Measurements from ENCODE around the gene SETX.

SETX gene

GRCh38 chr9:132240841-132241482, 113.8 kb downstream of the SETX start:
- DNase-seq (ENCODE audit: low spot score): peak; percentile 98

GRCh38 chr9:132239999-132240840, 114.6 kb downstream of the SETX start:
- no peak for DNase-seq (ENCODE audit: low spot score)

DNA sequence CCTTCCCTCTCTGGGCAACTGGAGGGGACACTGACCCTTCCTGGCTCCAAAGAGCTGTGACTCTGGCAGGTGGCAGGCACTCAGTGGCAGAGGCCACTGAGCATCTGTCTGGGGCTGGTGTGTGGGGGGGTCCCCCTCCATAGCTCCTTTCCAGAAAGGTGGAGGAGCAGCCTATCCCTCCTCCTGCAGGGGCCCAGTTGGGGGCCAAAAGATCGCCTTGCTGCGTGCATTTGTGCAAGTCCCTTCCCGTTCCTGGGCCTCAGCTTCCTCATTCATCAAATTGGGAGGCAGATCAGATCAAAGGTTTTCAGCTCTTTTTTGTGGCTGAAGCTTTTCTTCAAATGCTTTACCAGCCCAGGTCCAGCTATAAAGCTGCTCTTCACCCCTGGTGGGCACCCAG, 115.3 kb downstream of the SETX start:
- no peak for DNase-seq (ENCODE audit: low spot score)

DNA sequence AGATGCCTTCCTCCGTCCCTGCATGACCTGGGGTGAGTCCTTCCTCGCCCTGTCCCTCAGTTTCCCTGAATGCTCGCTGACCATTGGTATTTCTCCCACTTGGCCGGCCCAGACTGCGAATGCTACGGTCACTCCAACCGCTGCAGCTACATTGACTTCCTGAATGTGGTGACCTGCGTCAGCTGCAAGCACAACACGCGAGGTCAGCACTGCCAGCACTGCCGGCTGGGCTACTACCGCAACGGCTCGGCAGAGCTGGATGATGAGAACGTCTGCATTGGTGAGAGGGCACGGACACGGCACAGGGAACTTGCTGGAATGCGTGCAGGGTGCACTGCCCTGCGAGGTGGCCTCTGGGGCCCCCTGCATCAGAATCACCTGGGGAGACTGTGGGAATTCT, 115.8 kb downstream of the SETX start:
- DNase-seq (ENCODE audit: low spot score): no peak

DNA sequence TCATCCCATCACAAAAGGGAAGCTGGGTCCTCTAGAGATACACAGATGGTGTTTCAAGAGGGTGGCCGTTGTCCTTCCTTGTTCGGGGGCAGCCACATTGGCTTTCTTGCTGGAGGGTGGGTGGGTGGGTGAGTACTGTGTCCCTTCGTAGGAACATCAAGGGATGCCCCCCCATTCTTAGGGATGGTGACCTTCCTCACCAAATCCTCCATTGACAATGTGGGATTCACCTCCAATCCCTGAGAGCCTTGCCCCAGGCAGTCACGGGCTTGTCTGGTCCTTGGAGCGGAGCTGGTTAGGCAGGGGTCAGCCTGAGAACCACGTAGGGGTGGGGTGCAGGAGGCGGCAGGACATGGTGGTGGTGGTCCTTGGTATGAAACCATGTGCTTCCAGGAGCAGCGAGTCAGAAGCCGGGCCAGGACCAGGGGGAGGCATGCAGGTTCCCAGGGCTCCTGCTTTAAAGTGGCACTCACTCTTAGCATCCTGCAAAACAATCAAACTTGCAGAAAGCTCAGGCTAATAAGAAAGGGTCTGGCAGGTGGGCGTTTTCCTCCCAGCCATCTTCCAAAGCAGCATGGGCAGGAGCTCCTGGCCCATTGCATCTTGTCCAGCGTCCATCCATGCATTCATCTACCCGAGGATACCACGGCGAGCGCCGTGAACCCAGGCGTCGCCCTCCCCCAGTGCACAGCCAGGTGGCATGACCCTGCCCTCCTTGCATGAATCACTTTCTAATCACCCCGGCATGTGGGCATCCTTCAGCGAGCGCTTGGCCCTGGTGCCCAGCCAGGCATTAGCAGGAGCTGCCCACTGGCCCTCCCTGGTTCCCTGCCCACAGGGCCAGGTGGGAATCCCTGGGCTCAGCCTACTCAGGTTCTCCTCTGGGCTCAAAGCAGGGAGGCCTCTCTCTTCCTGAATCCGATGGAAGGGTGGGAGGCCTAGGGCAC, 116.5 kb downstream of the SETX start:
- DNase-seq (ENCODE audit: low spot score): no peak

- no peak for DNase-seq (ENCODE audit: low spot score)
Observed at GRCh38 chr9:132237481-132237880, 117.3 kb downstream of the SETX start.

DNA sequence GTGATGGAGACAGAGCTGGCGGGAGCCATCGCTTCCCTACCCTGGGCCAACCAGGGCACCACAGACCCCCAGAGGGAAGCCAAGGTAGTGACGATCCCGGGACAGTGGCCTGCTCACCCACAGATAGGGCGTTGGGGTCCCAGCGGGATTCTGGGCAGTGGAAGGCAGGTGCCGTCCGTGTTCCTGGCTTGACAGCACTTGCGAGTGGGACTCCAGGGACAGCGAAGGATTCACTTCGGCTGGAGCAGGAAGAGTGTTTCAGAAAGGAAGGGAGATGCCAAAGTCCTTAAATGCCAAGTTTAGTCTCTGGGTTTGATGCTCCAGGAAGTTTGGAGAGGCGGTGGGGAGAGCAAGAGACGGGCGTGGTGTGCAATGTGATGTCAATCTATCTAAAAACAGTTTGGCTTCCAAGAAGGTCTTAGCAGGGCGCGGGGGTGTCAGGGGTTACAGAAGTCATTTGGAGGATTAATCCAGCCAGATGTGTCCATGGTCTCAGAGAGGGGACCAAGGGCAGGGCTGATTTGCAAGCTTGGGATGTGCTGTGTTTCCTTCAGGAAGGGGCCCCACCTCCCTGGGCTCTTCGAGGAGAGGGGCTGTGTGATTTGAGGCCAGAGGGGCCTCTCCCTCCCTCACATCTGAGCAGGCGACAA, 118.0 kb downstream of the SETX start:
- no peak for DNase-seq (ENCODE audit: low spot score)

- DNase-seq (ENCODE audit: low spot score): peak; percentile 87
Observed at GRCh38 chr9:132235894-132236661, 118.7 kb downstream of the SETX start.

- DNase-seq (ENCODE audit: low spot score): no peak
Observed at GRCh38 chr9:132235125-132235524, 119.7 kb downstream of the SETX start.

DNA sequence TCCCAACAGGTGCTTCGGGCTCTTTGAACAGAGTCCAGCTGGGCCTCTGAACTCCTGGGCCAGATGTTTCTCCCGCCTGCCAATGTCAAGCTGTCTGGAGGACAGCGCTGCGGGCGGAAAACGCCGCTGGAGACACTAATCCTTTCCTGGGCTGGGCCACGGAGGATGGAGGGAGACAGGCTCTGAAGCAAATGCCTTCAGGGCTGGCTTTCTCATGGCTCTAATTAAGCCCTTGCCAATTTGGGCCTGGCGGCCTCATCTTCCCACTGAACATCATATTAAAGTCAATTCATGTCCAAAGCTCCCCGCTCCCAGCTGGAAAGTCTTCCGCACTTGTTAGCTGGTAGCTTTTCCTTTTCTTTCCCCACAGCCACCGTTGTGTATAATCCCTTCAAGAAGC, 120.3 kb downstream of the SETX start:
- no peak for DNase-seq (ENCODE audit: low spot score)

GRCh38 chr9:132233138-132233537, 121.6 kb downstream of the SETX start:
- DNase-seq (ENCODE audit: low spot score): no peak

DNA sequence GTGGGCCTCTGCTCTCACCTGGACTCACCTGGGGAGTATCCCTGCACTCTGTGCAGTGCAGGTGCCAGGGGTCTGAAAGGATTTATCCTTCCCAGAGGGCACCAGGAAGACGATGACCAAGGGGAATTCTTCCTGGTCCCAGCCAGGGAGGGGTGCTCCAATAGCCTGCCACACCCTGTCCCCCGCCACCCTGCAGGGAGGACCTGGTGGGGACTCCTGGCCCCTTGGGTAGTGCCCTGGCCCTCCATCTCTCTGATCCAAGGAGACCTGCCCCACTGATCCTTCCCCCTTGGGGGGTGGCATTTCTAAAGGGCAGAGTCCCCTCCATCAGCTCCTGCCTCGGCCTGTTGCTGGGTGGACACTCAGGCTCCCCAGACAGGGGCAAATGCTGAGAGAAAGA, 122.3 kb downstream of the SETX start:
- no peak for DNase-seq (ENCODE audit: low spot score)

DNA sequence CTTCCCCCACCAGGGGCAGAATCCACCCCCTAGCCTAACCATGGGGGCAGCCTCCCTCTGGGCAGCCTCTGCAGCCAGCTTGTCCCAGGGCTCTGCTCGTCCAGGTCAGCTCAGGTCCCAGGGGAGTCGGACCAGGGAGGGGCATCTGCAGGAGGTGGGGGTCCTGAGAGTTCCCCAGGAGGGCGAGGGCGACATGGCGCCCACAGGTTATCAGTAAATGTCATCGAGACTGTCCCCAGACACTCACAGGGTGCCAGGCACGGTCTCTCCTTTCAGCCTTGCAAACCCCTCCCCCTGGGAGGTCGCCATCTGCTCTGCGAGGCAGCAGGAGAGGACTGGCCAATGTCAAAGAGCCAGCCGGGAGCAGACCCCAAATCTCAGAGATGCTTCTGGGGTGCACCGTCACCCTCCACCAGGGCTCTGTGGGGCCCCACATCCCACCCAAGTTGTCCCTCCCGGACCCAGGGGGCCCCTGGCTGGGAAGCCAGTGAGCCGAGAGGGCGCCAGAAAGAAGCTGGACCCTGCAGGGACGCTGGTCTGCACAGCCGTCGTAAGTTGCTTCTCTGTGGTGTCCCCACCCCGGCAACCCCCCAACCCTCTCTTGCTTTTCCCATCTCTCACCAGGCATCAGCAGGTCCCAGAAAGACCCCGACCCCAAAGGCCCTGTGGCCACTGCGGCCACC, 123.6 kb downstream of the SETX start:
- no peak for DNase-seq (ENCODE audit: low spot score)

GRCh38 chr9:132230605-132231004, 124.2 kb downstream of the SETX start:
- DNase-seq (ENCODE audit: low spot score): no peak

- no peak for DNase-seq (ENCODE audit: low spot score)
Observed at GRCh38 chr9:132228062-132228461, 126.7 kb downstream of the SETX start.

DNA sequence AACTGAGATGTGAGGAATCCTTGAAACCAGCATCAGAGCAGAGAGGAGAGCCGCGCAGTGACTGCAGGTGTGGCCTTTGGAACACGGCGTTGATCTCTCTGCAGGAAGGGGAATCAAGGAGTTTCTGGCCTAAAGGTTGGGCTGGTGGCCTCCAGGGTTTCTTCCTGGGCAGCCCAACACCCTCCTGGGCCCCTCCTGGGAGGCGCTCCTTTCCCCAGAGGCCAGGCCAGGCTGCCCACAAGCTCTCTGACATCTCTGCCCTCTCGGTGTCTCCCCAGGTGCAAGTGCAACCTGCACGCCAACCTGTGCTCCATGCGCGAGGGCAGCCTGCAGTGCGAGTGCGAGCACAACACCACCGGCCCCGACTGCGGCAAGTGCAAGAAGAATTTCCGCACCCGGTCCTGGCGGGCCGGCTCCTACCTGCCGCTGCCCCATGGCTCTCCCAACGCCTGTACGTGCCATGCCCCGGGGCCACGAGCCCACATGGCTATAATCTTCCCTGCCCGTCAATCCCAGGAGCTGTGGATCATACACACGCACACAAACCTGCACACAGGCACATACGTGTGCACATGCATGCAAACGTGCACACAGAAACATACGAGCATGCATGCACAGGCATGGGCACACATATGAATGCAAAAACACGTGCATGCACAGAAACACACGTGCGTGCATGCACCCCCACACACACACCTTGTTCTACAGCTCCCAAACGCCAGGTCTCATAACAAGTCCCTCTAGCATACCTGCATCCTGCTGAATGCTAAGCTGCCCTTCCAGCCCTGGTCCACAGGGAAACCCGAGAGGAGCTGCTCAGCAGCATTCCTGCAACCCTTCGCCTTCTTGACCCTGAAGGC, 128.0 kb downstream of the SETX start:
- DNase-seq (ENCODE audit: low spot score): no peak

- no peak for DNase-seq (ENCODE audit: low spot score)
Observed at GRCh38 chr9:132224645-132225044, 130.1 kb downstream of the SETX start.

GRCh38 chr9:132221941-132222340, 132.8 kb downstream of the SETX start:
- DNase-seq (ENCODE audit: low spot score): no peak

- no peak for DNase-seq (ENCODE audit: low spot score)
Observed at GRCh38 chr9:132218208-132218607, 136.6 kb downstream of the SETX start.

Measured in GM03348 (cell line).